Suprapubic skin (tissue), 4 donors: ENCODE results near the gene PNPLA8.

ENCODE experiments used
- EP300 ChIP-seq: sonication (generic); formaldehyde crosslinking; IDR thresholded peaks from one replicate; pipeline ENCODE4 v1.6.1; 2017; ENCODE audit warnings: antibody characterized with exemption
- POLR2A ChIP-seq, 2 donors: fragments of 450-650 bp; IDR thresholded peaks; one replicate each; pipeline ENCODE4 v1.6.1; 2017; ENCODE audit warnings: antibody characterized with exemption in 2 of 2, mild to moderate bottlenecking in 2 of 2, moderate library complexity in 2 of 2
- POLR2AphosphoS5 ChIP-seq, 3 donors: sonication (generic); formaldehyde crosslinking; IDR thresholded peaks; one replicate each; pipeline ENCODE4 v1.6.1; 2017; ENCODE audit warnings: antibody characterized with exemption in 3 of 3
- TF ChIP-seq, protein P1 (sequence below), 2 donors: fragments of 200-600 bp in 1 of 2; fragments of 450-650 bp in 1 of 2; sonication (generic) in 1 of 2; IDR thresholded peaks; one replicate each; pipeline ENCODE4 v1.5.1; 2016 to 2019; ENCODE audit warnings: antibody characterized with exemption in 2 of 2, mild to moderate bottlenecking in 1 of 2, moderate library complexity in 1 of 2

DNA sequence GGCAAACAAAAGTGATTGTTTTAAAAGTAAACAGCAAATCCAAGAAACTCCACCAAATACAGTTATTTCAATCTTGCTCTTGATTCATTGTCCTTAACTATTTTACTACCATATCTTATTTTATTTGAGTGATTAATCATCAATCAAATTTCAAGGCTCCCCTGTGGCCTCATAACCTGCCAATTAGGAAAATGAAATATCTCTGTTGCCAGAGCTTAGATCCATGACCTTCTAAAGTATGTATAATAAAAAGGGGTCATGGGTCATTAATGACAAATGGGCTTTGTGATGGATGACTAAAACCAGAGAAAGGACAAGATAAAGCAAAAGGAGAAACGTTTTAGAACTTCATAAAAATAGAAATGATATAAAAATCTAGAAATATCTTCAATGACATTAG, 98.2 kb downstream of the PNPLA8 start:
- TF ChIP-seq, protein P1, sequence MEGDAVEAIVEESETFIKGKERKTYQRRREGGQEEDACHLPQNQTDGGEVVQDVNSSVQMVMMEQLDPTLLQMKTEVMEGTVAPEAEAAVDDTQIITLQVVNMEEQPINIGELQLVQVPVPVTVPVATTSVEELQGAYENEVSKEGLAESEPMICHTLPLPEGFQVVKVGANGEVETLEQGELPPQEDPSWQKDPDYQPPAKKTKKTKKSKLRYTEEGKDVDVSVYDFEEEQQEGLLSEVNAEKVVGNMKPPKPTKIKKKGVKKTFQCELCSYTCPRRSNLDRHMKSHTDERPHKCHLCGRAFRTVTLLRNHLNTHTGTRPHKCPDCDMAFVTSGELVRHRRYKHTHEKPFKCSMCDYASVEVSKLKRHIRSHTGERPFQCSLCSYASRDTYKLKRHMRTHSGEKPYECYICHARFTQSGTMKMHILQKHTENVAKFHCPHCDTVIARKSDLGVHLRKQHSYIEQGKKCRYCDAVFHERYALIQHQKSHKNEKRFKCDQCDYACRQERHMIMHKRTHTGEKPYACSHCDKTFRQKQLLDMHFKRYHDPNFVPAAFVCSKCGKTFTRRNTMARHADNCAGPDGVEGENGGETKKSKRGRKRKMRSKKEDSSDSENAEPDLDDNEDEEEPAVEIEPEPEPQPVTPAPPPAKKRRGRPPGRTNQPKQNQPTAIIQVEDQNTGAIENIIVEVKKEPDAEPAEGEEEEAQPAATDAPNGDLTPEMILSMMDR (IDR thresholded peaks at IDR 0.05): no peak
- TF ChIP-seq POLR2AphosphoS5 (IDR thresholded peaks at IDR 0.05) (no peak), POLR2A (IDR thresholded peaks at IDR 0.05) (no peak), EP300 (no peak)
